UCSD-AML1 (cell line): ENCODE measurements around the gene CDC27.
"Not testable (repeated sequence)": the region's sequence is repeated elsewhere in the genome, so short reads cannot be mapped to it uniquely, and the experiment has no call there.

Experiments used
- DNase-seq: peaks from one replicate; lab custom pipeline; 2025; ENCODE audit not compliant: unreplicated experiment; lab: John Stamatoyannopoulos, UW

The CDC27 gene

DNA sequence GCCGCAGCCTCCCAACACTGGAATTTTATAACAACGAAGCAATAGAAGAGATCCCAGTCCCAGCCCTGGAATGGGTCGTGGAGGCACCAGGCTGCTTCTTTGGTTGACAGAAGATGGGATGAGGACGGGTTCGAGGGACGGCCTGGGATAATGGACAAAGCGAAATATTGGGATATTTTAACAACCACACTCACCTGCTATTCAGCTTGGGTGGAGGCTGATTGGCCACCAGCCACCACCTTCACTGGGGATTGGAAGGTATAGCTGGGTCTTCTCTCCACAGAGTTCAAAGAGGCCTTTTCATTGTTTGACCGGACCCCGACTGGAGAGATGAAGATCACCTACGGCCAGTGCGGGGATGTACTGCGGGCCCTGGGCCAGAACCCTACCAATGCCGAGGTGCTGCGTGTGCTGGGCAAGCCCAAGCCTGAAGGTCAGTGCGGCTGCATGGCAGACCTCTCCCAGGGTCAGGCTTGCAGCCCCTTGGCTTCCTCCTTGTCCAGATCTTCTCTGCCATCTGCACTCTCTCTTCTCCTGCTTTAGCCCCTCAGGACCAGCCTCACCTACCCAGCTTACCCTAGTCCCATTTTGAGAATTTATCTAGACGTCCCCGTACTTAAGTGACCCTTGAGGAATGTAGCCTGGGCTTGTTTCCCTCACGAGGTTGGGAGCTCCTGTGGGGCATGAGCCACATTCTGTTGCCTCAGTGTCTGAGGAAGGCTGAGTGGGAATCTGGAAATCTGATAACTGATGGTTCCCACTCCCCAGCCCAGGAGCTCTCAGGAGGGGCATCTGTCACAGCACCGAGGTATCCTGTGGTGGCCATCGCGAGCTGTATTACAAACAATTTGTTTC lies 30.8 kb upstream of the CDC27 start:
- no peak for DNase-seq

DNA sequence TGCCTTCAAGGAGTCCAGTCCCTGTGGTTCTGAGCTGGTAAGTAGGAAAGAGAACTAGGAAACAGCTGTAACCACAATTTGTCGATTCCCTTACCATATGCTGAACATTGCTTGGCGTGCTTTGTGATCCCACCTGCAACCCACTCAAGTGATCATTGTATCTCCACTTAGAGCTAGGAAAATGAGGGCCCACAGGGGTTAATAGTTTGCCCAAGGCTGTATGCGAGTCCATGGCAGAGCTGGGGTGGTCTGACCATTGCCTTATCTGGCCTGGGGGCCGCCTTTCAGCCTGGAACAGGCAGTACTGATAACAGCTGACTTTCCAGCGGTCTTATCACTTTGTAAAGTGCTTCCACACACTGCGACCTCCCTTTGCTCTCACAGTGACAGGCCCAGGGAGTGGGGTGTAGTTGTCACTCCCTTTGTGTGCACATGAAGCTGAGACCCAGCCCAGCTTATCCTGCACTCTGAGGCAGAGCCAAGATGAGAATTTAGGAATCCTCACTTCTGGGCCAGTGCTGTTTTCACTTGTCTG lies 29.9 kb upstream of the CDC27 start:
- DNase-seq = peak; percentile 56

DNA sequence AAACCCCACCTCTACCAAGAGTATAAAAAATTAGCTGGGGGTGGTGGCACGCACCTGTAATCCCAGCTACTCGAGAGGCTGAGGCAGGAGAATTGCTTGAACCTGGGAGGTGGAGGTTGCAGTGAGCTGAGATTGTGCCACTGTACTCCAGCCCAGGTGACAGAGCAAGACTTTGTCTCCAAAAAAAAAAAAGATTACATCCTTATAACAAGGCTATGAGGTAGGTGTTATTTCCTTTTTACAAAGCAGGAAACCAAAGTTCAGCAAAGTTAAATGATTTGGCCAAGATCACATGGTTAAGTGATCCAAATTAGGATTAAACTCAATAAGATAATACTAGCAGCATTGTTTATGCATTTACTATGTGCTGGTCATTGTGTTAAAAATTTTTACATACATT lies 28.2 kb upstream of the CDC27 start:
- not testable (repeated sequence) for DNase-seq

DNA sequence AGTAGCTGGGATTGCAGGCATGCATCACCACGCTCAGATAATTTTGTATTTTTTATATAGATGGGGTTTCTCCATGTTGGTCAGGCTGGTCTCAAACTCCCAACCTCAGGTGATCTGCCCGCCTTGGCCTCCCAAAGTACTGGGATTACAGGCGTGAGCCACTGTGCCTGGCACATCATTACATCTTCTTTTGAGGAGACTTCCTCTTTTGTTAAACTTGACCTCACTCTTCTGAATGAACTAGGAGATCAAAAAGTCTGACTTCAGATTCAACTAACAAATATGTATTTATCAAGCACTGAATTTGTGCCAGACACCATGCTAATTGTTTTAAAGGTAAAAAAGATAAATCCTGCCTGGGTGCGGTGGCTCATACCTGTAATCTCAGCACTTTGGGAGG lies 27.7 kb upstream of the CDC27 start:
- DNase-seq = not testable (repeated sequence)

DNA sequence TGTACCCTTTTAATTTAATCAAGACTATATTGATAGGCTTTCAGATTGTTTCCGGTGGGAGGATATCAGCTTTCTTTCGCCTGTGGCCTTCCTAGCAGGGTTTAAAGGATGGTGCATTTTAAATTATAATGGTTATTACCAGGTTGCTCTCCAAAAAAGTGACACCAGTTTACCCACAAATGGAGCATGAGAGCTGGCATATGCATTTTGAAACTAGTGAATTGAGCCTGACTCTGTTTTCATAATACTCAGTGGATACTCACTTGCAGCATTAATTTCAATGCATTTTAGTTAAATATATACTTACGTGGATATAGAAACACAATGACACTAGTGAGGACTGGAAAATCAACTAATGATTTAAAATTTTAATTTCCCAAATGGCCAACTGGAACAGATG lies 25.8 kb upstream of the CDC27 start:
- no peak for DNase-seq

DNA sequence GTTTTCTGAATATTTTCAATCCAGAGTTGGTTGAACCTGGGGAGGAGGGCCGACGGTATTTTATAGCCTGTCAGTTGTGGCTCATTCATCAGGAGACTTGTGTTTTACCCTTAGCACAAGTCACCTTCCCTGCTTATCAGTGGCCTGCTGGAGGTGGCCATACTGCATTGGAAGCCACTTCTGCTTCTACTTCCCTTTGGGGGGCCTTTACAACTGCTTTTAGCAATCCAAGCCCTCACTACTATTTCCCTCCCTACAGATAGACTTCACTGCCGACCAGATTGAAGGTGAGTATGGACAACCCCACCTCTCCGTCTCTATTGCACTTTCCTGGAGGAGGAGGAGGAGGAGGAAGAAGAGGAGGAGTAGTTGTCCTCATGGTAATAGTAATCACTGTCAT lies 24.4 kb upstream of the CDC27 start:
- no peak for DNase-seq

DNA sequence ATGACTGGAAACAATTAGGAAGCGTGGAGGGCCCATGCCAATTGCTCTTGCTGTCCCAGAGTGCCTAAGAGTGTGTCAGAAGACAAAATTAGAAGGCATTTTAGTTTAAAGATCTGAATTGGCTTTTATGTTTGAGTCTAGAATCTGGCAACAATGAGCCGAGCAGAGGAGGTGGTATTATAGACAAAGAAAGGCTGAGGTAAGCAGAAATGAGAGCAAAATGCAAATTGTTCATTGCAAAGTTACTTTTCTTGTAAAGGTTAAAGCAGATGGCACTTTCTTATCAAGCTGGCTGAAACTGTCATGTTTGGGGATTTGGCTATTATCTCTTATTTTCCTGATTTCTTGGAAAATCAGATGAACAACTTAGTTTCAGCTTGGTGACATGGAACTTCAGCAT lies 23.4 kb upstream of the CDC27 start:
- no peak for DNase-seq

DNA sequence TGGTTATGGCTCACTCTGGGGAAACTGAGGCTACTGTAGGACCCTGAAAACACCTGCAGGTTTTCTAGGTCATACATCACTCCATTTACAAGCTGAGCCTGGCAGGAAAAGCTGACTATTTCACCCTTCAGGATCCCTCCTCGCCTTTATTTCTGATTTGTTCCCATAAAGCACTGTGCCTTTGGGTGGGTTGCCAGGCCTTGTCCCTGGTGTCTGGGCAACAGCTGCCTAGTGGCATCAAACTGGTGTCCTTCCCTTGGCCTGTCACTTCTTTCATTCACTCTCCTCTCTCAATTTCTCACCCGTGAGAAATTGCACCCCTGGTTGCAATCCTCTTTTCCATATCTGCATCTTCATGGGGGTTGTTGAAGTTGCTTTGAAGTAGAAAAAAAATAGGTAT lies 21.7 kb upstream of the CDC27 start:
- DNase-seq = no peak

DNA sequence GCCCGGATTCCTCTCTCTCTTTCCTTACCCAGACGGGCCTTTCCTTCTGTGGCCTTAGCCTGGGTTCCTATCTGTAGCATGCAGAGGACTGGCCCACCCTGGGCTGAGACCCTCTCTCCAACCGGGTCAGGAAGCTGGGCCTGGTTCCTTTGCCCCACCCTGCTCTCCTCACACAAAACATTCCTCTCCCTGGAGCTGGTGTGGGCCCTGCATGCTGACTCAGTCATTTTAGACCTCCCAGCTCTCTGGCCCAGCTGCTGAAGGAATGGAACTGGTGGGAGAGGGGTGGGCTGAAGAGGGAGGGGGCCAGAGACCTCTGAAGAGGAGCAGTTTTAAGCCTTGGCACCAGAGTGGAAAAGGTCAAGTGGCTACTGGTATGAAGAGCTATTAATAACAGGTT lies 21.0 kb upstream of the CDC27 start:
- DNase-seq = no peak

DNA sequence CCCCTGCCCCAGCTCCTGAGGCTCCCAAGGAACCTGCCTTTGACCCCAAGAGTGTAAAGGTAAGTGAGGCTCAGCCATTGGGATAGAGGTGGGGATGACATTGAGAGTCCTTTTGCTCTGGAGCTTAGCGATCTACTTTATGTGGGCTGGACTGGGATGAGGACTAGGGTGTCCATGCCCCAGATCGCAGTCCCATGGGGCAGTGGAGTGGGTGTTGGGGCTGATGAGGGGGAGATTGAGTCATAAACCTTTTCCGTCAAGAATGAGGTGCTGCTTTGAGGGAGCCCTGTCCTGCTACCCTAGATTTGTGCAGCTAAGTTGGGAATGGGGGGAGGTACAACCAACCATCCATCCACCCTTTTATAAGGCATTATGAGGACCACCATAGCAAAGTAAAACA lies 20.4 kb upstream of the CDC27 start:
- DNase-seq = no peak

DNA sequence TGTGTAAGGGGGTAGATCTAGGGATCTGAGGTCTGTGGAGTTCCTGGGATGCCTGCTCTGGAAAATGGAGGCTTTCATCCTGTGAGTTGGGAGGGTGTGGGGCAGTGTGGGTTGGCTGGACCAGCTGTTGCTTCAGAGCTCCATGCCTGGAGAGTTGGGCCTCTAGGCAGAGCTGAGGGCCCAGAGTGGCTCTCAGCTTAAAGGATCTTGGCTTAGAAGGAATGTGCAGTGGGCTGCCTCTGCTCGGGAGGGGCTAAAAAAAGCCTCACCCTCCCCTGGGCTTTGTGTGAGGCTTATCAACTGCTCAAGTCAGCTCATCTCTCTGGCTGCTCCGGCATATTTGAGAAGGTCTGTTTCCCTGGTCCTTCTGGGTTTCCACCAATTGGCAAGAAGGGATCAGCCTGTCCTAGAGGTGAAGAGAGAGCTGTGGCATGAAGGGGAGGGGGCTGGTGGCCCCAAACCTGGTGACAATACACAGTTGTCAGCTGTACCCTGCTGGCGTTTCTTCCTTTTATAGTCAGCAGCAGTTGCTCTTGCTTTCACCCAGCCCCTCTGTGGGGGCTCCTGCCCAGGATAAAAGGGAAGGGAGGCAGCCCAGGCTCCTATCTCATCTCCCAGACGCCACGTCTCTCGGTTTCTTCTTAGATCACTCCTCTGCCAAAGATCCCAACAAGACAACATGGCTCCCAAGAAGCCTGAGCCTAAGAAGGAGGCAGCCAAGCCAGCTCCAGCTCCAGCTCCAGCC lies 19.8 kb upstream of the CDC27 start, which contains the start of gene MYL4:
MYL4 (plus strand) TSS at position 605 of the 745 bp plus-strand sequence; CDS start at position 680, 75 bp downstream.
- no peak for DNase-seq

DNA sequence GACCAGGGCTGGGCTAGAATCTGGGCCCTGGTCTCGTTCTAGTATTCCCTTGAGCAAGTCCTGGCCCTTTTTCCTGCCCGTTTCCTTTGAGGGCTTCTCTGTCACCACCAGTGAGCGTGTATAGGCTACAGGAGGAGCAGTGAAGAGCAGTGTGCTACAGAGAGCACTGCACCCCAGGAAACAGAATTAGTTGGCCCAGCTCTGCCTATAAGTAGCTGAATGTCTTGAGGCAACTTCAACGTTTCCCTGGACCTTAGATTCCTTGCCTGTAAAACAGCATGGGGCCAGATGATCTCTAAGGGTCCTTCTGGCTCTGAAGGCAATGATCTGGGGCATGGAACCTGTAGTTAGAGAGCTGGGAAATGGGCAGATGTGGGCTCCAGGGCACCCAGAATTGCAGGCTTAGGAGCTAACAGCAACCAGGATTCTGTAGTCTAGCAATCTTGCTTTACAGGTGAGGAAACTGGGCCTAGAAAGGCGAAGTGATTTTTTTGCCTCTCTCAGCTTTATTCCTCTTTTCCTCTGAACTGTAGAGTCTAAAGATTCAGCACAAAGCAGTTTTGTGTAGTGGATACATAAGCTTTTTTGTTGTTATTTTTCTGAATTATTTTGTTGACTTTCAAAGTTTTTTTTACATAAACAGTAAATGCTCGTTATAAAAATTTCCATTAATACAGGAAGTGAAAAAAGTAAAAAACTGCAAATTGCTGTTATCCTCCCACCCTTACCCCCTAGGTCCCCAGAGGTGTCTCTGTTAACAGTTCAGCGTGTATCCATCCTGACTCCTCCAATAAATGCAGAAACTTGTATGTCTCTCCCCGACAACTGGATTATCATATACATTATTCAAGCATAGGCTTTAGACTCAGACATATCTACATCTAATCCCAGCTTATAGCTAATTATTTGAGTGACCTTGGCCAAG lies 18.3 kb upstream of the CDC27 start:
- no peak for DNase-seq

DNA sequence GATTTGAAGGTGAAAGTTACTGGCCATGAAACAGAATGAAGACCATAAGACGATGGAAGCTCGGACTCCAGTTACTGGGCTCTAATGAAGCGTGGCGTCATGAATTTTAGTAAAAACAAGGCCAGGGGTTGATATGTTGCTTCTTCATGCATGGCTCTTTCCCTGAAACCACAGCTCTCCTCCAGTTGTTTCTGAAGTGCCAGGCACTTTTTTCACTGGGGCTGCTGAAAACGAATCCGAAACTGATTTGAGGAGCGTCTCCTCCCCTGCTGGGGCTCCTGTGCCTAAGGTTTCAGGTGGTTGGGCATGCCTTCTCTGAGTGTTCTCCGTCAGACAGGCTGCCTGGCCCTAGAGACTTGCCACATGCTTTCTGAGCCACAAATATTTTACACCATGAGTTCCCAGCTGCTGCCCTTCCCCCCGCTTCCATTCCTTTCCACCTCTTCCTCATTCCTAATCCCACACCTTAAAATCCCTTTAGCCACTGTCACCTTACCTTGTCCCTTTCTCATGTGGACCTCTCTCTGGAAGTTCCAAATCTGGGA lies 16.4 kb upstream of the CDC27 start:
- DNase-seq = no peak

DNA sequence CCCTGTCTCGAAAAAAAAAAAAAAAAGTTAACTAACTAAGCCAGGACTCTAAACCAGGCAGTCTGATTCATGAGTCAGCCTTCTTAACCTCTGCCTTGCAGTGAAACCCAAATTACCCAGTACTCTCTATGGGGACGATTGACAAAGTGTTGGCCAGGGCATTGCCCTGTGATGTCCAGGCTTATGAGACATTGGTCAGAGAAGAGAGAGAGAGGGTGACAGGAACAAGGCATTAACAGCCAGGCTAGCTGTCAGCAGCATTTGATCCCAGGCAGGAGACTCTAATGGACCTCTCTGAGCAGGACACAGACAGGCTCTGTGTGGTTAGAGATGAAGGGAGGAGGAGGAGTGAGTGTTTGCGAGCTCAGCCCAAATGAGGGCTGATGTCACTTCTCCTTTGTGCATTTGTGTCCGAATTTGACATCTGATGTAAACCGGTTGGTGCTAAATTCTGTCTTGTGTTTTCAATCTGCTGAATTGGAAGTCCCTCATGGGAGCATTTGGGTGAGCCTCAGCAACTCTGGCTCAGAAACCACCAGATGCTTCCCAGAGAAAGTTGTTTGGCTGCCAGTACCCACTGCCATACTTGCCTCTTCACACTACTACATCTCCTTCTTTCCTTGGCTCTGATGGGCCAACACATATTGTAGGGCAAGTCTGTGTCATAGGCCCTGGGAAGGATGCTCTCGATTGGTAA lies 15.8 kb upstream of the CDC27 start:
- peak; percentile 35 for DNase-seq

DNA sequence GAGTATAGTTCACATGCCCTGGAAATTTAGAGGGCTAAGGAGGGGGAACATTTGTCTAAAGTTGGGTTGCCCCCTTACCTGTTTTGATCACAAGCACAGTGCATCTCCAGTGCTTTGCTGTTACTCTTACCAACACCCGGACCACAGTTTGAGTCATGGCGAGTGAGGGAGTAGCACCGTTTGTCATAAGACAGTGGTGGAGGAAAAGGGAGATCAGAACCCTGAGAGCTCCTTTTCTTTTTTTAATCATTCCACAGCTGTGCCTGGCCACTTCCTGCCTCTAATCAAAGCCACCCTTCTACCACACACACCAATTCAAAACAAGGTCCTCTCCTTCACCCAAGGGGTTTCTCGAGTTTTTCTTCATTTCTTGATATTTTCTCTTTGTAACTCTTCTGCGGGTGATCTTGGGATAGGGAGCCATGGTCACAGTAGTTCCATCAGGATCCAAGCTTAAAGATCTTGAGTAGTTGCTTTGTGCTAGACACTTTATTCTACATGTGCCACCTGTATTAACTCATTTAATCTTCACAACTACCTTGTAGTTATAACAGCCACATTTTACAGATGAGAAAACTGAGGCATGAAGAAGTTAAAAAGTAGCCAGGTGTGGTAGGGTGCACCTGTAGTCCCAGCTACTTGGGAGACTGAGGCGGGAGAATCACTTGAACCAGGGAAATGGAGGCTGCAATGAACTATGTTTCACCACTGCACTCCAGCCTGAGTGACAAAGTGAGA lies 15.1 kb upstream of the CDC27 start:
- DNase-seq = no peak

DNA sequence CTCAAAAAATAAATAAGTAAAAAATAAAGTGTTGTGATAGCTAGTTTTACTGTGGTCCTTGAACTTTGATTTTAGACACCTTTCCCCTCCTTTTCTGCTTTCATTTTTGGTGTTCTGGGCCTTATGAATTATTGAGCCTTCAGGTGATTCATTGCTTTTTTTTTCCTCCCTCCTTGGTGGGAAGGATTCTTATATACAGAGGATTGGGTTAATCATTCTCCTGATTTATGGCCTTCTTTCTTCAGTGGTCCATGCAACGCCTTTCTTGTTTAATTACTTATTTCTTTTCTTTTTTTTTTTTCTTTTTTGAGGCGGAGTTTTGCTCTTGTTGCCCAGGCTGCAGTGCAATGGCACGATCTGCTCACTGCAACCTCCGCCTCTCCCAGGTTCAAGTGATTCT lies 12.1 kb upstream of the CDC27 start:
- DNase-seq = no peak

DNA sequence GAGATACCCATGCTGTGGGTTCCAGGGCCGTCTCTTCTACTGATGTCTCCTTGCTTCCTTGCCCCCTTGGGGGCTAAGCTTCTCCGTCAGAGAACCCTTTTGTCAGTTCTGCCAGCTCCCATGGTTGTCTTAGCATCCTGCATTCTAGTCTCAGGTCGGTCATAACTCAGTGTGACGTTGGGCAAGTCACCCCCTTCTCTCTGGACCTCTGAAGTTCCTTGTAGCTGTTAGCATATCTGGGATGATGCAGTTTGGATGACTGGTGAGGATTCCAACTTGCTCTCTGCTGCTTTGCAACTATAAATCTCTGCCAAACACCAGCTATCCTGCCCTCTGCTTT lies 11.2 kb upstream of the CDC27 start:
- DNase-seq = no peak

DNA sequence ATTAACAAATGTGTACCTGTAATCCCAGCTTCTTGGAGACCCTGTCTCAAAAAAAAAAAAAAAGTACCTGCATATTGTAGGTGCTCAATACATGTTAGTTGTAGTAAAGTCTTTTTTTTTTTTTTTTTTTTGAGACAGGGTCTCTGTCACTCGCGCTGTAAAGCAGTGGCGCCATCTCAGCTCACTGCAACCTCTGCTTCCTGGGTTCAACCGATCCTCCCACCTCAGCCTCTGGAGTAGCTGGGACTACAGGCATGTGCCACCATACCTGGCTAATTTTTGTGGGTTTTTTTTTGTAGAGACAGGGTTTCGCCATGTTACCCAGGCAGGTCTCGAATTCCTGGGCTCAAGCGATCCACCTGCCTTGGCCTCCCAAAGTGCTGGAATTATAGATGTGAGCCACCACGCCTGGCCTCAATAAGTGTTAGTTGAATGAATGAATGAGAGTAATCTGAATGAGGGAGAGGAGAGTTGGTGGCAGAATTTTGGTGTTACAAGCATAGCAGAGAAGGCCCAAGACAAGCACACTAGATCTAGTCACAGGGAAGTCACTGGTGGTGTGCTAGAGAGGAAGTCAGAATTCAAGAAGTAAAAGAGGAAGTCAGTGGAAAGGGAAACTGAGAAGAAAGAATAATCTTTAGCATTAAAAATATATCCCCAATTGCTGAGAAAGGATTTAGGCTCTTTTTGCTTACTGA lies 10.7 kb upstream of the CDC27 start:
- DNase-seq = no peak

DNA sequence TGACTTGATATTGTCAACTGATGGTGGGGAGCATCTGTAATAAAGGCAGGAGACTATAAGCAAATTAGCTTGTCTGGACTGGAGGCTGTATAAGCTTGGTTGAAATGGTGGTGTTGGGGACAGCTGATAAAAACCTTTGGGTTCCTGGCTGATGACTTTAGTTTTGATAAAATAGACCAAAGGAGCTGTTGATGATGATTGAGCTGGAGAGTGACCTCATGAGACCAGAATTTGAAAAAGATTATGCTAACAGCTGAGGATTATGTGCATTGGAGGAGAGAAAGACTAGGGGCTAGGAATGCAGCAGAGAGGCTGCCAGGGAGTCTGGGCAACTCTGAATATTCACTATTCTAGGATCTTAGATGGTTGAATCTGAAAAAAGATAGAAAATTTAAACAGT lies 8.7 kb upstream of the CDC27 start:
- no peak for DNase-seq
